ENCODE data around the gene ALDH16A1.

GRCh38 chr19:49418511-49418910 is 34.5 kb upstream of the ALDH16A1 start:
- no peak for TF ChIP-seq CTCF (optimal IDR thresholded peaks at IDR 0.05 in 1 of 3, IDR thresholded peaks at IDR 0.05 in 1 of 3, conservative IDR thresholded peaks at IDR 0.05 in 1 of 3; ENCODE audit: extremely low read depth in 1 of 3, insufficient read depth in 2 of 3, low read length in 3 of 3)
- TF ChIP-seq EZH2 (IDR thresholded peaks at IDR 0.05; ENCODE audit: low read length): no peak
